NCI-H2171 treated with DMSO at 0.1 percent for 48 hours (cell line): ENCODE results near the gene TMEM41B.
"Not testable (repeated sequence)": the region's sequence is repeated elsewhere in the genome, so short reads cannot be mapped to it uniquely, and the experiment has no call there.

Experiments used
- DNase-seq: peaks from one replicate; lab custom pipeline; 2025; lab: John Stamatoyannopoulos, UW

The TMEM41B gene

GRCh38 chr11:9304178-9304577 is 10.2 kb downstream of the TMEM41B start:
- DNase-seq = no peak

GRCh38 chr11:9302448-9302847 is 11.9 kb downstream of the TMEM41B start:
- DNase-seq = no peak

GRCh38 chr11:9301720-9302119 is 12.7 kb downstream of the TMEM41B start:
- DNase-seq = no peak

- DNase-seq = no peak
These were observed 20.7 kb downstream of the TMEM41B start for GRCh38 chr11:9293646-9294045.

- DNase-seq = no peak
These were observed 28.4 kb downstream of the TMEM41B start for GRCh38 chr11:9285850-9286587.

- DNase-seq = peak; percentile 71
These were observed 33.6 kb downstream of the TMEM41B start for GRCh38 chr11:9280655-9281301.

GRCh38 chr11:9277176-9277575 is 37.2 kb downstream of the TMEM41B start:
- DNase-seq = no peak

GRCh38 chr11:9276571-9276970 is 37.8 kb downstream of the TMEM41B start:
- DNase-seq = peak; percentile 39

GRCh38 chr11:9274499-9275258 is 39.7 kb downstream of the TMEM41B start:
- no peak for DNase-seq

- DNase-seq = no peak
These were observed 40.7 kb downstream of the TMEM41B start for GRCh38 chr11:9273376-9274336.

- no peak for DNase-seq
These were observed 44.8 kb downstream of the TMEM41B start for GRCh38 chr11:9269492-9270013.

- DNase-seq = no peak
These were observed 46.7 kb downstream of the TMEM41B start for GRCh38 chr11:9267680-9268079.

- DNase-seq = no peak
These were observed 47.5 kb downstream of the TMEM41B start for GRCh38 chr11:9266926-9267325.

GRCh38 chr11:9266132-9266736 is 48.2 kb downstream of the TMEM41B start:
- DNase-seq = no peak

- DNase-seq = peak; percentile 69
These were observed 48.9 kb downstream of the TMEM41B start, which contains the start of gene DENND5A for GRCh38 chr11:9265211-9266131. Gene DENND5A (minus strand): TSS chr11:9265350. CDS start chr11:9265069, 281 bp downstream.

- no peak for DNase-seq
These were observed 49.8 kb downstream of the TMEM41B start for GRCh38 chr11:9264316-9265210.

GRCh38 chr11:9263840-9264315 is 50.5 kb downstream of the TMEM41B start:
- no peak for DNase-seq

- not testable (repeated sequence) for DNase-seq
These were observed 53.6 kb downstream of the TMEM41B start for GRCh38 chr11:9260838-9261146.
